Middle frontal gyrus (tissue), 1 donor: Measurements from ENCODE around the gene SOX6.
"Not testable (repeated sequence)": the region's sequence is repeated elsewhere in the genome, so short reads cannot be mapped to it uniquely, and the experiment has no call there.

Source experiments
- DNase-seq: peaks from one replicate; pipeline ENCODE4 v3.0.0-alpha.2; 2015; ENCODE audit warnings: low spot score; ENCODE audit errors: extremely low spot score

Gene SOX6

DNA sequence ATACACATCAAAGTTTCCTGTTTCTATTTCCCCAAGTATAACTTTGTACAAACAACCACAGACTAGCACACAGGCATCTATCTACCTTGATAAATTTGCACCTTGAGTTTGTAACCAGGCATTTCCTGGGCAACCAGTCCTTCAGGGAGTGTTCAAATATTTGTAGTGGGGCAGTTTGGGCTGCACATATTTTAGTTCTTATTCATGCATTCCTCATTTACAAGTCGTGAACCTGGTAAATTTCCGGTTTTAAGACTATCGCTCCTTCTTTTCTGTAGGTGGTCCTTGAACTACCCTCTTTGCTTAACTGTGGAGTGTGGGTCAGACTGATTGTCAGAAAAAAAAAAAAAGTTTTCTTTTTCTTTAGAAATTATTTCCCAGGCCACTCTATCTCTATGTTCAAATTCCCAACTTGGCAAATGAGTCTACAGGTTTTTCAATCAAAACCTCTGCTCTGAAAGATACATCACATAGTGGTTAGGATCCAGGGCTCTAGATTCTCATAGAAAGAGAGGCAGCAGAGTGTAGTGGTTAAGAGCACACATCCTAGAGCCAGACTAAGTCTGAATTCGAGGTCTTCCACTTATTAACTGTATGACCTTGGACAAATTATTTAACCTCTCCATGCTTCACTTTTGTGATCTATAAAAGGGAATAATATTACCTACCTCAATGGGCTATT is 201.5 kb downstream of the SOX6 start:
- DNase-seq: no peak

DNA sequence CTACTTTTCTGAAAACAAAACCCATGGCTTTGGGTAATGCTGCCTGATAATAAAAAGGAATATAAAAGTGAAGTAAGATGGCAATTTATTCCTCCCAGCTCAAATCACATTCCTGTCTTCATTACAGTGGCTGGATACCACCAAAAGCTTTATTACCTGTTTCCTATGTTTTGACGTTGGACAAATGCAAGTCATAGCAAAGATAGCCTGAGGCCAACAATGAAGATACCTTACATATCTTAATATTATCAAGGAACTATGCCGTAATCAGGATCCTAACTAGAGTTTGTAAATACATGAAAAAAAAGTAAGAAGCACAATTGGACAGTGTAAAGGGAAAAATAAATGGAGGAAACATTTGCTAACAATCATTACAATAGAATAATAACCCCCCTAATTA is 202.4 kb downstream of the SOX6 start:
- DNase-seq: no peak

DNA sequence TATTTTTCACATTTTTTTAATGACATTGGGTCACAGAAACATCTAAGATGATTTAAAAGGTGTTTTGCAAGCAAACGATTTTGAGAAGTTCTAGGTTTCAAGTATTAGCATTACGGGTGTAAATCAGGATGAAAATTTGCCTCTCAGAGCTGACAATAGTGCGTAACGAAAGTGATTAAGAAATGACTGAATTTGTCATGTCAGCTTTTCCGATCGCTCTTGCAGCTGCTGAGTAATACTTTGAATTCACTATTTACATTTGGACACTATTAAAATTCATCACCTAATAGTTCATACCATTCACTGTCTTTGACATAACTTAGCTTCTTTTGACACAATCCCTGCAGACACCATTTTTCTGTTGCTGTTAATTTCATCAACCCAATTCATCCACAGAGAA is 205.2 kb downstream of the SOX6 start:
- DNase-seq: no peak

DNA sequence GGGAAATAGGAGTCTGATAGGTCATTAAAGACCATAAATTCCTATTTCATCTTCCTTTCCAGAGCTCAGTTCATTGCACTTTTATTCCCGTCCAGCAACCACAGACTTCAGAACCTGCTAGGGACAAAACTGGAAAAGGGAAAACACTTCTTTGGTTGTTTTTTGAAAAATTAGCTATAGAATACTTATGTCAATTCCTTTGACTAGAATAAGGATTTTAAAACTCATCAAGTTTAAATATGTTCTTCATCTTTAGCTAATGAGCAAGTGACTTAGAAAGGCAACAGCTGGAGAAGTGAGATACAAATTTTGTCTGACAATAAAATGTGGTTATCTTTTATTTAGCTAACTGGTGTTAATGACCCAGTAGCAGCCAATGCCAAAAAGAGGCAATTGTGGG is 206.9 kb downstream of the SOX6 start:
- DNase-seq: no peak

DNA sequence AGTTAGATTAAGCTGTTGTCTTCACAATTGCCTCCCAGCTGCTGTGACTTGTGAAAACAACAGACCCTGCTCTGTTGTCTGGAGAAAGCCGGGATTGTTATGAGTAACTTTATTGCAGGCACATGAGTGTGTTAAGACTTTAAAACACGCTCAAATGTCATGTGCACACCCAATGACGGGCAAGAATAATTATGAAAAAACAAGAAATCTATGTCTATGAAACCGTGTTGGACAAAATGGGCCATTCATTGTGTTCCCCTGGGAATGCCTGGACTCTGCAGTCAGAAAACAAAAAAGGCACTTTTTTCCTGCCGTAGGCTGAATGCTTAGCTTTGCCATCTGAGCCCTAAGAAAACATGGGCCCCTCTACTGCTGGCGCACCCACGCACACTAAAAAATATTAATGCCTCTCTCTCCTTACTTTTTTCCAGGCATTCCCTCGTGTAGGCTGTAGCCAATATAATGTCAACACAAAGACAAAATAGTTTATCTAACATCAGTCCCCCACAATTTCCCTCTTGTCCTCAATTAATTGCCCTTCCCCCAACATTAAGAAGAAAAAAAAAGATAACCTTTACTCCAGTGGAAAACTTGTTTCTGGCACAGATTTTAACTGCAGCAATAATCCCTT is 207.9 kb downstream of the SOX6 start:
- DNase-seq: no peak

DNA sequence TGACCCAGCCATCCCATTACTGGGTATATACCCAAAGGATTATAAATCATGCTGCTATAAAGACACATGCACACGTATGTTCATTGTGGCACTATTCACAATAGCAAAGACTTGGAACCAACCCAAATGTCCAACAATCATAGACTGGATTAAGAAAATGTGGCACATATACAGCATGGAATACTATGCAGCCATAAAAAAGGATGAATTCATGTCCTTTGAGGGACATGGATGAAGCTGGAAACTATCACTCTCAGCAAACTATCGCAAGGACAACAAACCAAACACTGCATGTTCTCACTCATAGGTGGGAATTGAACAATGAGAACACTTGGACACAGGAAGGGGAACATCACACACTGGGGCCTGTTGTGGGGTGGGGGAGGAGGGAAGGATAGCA is 209.4 kb downstream of the SOX6 start:
- DNase-seq: not testable (repeated sequence)

DNA sequence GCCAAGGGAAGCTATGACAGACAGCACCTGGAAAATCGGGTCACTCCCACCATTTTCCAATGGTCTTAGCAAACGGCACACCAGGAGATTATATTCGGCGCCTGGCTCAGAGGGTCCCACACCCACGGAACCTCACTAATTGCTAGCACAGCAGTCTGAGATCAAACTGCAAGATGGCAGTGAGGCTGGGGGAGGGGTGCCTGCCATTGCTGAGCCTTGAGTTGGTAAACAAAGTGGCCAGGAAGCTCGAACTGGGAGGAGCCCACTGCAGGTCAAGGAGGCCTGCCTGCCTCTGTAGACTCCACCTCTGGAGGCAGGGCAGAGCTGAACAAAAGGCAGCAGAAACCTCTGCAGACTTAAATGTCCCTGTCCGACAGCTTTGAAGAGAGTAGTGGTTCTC is 214.7 kb downstream of the SOX6 start:
- DNase-seq: not testable (repeated sequence)

DNA sequence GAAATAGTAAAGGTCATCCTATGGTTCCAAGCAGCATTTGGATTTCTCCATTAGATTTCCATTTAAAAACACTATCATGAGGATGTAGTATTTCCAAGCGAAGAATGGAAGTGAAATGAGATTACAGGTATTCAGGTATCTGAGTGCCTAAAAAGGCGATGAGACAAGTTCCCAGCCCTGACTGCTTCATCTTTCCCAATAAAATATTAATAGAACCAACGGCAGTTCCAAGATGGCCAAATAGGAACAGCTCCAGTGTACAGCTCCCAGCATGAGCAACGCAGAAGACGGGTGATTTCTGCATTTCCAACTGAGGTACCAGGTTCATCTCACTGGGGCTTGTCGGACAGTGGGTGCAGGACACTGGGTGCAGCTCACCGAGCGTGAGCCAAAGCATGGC is 215.2 kb downstream of the SOX6 start:
- not testable (repeated sequence) for DNase-seq

DNA sequence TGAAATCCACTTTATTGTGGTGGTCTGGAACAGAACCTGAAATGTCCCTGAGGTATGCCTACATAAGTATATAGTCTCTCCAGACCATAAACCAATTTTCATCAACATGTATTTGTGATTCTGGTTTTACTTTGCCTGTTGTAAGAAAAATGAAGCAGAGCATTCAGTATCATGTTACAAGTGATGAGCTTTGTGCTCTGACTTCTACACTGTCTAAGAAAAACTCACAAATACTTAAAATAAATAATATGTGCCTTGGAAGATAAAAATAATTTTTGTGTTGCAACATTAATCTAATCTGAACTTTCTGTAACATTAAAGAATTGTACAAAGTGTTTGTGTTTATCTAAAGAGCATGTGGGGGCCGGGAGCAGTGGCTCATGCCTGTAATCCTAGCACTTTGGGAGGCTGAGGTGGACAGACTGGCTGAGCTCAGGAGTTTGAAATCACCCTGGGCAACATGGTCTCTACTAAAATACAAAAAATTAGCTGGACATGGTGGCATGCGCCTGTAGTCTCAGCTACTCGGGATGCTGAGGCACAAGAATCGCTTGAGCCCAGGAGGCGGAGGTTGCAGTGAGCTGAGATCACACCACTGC is 219.5 kb downstream of the SOX6 start:
- no peak for DNase-seq

DNA sequence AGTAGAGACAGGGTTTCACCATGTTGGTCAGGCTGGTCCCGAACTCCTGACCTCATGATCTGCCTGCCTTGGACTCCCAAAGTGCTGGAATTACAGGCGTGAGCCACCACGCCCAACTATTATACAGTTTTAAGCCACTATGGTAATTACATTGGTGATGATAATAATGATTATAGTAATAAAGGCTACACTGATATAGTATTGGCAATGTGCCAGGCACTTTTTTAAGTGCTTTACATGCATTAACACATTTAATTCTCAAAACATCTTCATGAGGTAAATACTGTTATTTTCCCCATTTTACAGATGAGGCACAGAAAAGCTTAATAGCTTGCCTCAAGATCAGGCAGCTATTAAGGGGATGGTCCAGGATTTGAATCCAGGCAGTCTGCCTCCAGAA is 222.5 kb downstream of the SOX6 start:
- no peak for DNase-seq

DNA sequence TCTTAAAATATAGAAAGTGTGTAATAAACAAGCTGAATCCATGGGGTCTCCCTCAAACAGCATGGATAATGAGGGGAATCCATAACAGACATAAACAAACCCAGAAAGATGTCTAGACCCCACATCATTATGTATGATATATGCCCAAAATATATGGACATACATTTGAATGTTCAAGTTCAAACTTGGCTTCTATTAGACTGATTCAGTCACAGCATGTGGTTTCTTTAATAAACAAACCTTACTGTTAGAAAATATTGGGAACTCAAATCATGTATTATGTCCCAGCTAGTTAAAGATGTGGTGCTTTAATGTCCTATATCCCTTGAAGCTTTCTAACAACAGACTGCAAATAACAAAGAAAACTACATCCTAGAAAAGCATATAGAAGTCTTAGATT is 228.6 kb downstream of the SOX6 start:
- no peak for DNase-seq

DNA sequence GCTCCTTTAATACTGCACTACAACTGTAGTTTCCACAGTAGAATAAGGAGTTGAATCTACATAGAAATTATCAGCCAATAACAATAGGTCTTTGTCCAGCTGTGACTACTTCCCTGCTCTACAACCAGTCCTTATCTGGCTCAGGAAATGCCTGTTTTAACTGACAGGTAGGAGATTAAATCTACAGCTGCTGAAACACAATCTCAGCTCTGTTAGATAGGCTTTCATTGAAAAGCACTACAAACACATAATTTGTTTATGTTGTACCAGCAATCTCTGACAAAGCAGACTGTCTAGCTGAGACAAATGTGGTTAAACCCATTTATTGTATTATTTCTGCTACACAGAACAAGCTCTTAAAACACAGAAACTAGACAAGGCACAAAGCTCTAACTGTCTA is 230.0 kb downstream of the SOX6 start:
- no peak for DNase-seq

DNA sequence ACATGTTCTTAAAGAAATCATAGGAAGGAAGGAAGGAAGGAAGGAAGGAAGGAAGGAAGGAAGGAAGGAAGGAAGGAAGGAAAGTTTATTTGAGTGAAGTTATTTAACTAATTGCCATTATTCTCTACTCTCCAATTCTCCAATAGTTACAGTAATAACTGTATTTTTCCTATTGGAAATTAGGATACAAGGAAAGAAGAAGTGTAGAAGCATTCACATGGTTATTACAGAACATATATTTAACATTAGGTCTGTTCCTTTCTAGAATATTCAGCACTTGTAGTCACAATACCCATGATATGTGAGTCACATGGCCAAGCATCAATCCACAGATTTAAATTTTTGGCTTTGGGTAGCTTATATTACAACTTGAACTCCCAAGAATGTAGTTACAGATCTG is 230.6 kb downstream of the SOX6 start:
- DNase-seq: no peak

DNA sequence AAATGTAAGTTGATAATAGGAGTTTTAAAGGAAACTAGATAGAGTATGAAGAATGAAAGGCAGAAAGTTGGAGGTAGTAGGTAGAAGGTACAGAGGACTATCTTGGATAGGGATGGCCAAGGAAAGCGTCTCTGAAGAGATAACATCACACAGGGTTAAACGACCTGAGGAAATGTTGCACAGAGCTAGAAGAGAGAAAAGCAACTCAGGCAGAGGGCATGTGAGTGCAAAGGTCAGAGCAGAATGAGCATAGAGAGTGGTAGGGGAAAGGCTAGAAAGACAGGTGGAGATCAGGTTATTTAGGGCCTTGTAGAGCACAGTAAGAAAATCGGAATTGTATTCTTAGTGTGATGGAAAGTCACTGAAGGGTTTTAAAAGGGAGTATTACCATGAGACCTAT is 232.0 kb downstream of the SOX6 start:
- no peak for DNase-seq

DNA sequence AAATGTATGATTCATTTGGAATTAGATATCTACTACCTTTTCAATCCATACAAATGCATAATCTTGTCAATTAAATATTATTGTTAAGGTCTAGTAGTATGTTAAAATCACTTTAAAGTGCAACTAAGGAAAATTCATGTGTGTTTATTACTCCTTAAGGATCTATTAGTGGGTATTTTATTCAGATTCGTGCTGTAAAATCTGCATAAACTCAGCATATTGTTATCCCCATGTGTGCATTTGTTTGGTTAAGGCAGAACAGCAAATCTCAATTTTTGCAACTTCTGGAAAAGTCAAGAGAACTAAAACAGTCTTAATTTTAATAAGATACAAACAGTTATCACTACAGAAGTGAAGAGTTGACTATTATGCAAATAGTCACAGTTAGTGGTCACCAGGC is 234.5 kb downstream of the SOX6 start:
- no peak for DNase-seq

DNA sequence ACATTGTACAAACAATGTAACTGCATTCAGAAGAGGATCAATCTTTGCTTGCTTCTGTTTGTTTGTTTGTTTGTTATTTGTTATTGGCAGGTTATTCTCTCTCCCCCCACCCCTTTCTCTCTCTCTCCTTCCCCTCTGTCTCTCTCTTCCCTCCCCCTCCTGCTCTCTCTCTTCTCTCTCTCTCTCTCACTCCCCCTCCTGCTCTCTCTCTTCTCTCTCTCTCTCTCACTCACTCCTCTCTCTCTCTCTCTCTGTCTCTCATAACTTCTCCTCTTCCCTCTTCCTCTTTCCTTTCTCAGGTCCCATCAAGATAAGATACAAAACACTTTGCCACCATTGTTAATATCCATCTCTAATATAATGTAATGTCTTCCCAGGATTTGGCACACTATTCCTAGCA is 236.3 kb downstream of the SOX6 start:
- DNase-seq: no peak

DNA sequence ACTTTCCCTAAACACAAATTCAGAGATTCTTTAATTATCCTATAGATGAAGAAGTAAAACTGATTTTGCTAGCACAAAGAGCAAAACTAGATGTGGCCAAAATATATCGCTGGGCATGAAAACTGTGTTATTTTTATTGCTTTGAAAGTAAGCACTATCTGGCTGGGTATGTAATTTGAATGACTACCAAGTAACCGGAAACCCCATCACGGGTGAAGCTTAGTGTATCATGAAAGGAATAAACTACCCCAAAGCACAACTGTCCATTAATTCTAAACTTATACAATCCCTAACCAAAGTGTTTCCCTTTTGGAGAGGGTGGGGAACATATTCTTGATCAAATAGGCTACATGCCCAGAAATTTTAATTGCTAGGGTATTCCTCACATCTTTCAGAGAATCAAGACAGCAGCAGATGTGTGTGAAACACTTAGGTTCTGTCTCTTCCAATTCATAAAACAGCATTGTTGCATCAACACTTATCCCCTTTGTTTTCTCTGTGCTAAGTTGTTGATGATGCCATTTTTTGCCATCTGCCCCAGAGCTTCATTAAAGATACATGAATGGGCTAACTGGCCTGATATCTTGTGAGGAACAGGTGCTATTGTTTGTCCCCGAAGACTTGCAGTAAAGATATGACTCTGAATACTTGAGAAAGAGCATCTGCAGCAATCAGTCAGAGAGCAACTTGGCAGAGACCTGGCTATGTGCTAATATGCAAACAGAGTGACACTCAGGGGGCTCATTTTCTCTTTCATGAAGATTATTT is 238.2 kb downstream of the SOX6 start:
- DNase-seq: no peak

DNA sequence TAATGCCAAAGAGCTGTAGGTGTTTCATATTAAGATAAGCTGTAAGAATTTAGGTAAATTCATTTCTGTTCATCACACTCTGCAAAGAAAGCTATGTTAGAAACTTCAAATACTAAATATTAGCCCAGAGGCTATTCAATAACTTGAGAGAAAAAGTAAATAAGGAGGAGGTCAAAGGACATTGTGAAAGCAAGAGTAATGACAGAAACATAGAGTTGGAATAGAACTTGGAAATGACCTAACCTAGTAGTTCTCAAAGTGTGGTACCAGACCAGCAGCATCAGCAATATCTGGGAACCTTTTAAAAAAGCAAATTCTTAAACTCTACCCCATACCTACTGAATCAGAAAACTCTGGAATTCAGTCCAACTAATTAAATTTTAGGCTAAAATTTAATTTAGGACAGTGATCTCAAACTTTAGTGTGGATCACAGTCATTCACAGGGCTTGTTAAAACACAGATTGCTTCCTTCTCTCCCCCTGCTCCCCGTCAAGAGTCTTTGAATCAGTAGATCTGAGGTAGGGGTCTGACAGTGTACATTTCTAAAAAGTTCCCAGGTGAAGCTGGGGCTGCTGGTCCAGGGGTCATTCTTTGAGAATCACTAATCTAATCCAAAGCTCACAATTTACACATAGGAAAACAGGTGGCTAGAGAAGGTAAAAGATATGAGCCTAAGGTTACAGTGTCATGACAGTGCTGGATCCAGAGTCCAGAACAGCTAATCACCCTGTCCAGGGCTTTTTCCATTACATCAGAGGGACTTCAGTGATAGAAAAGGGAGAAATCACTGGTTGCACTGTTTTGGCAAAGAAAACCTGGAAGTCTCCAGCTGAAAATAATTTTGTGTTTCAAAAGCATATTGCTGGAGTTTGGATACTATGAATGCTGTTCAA is 241.1 kb downstream of the SOX6 start:
- no peak for DNase-seq

DNA sequence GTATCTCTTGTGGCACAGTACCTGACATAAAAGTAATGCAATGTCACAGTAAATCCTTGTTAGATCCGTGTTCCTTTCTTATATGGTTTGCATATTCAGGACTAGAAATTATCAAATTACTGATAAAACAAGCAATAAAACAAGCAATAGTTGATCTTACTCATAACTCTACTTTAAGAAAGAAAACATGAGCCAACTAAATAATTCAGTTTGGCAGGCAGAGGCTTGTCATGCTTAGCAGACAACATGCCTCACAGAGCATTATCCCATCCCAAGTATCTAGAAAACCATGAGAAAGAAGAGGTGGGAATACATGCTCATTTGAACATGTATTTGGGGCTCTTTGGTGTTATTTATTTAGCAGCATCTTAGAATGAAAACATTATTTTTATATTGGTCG is 241.9 kb downstream of the SOX6 start:
- DNase-seq: no peak

DNA sequence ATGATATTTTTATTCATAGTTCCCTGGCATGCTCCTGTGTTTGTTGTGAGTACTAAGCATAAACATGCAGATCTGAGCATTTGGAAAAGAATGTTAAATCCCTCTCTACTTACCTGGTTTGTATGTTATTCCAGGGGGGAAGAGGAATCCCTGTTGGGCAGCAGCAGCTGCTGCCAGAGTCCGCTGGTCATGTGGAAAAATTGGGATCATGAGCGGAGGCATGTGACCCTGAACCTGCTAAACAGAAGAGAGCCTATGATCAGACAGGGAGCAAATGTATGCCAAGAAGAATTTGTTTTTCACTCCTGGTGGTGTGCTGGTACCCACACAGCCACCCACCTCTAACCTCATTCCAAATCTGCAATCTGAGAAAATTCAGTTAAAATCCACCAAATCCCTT is 244.7 kb downstream of the SOX6 start:
- no peak for DNase-seq

DNA sequence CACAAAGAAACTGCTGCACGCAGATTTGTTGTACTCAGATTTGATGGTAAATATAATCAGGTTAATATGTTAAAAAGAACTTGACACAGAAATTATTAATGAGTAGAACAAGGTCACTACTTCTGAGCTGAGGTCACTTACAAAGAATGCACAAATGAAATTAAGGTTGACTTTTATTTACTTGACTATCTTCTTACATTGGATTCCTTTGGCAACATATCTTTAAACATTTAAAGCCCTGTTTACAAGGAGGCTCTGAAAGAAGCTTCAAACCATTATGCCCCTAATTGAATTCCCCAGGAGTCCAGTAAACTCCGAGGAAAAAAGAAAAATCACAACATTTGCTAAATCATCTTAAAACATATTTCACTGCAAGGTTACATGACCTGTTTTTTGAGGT is 245.5 kb downstream of the SOX6 start:
- no peak for DNase-seq
